Right lobe of liver (tissue), 4 donors: ENCODE measurements around the gene EIF5B.
A peak's percentile ranks its signal among the peaks of the same experiment; 100 is the strongest.

Experiments
- POLR2A ChIP-seq: fragments of 450-650 bp; IDR thresholded peaks from one replicate; pipeline ENCODE4 v1.6.1; 2017; ENCODE audit warnings: antibody characterized with exemption, mild to moderate bottlenecking
- TF ChIP-seq, protein P1 (sequence below), 4 donors: fragments of 200-600 bp in 3 of 4; fragments of 450-650 bp in 1 of 4; IDR thresholded peaks; one replicate each; pipeline versions ENCODE4 v1.5.1 to v1.8.0; 2016 to 2022; ENCODE audit warnings: antibody characterized with exemption in 4 of 4, mild to moderate bottlenecking in 2 of 4
- donor health status: DM: no; HTN: no; CAD: no.
- donor health status: DM: no; HTN: no; CAD: no.
- donor health status: DM: no; HTN: yes; CAD: no.

DNA sequence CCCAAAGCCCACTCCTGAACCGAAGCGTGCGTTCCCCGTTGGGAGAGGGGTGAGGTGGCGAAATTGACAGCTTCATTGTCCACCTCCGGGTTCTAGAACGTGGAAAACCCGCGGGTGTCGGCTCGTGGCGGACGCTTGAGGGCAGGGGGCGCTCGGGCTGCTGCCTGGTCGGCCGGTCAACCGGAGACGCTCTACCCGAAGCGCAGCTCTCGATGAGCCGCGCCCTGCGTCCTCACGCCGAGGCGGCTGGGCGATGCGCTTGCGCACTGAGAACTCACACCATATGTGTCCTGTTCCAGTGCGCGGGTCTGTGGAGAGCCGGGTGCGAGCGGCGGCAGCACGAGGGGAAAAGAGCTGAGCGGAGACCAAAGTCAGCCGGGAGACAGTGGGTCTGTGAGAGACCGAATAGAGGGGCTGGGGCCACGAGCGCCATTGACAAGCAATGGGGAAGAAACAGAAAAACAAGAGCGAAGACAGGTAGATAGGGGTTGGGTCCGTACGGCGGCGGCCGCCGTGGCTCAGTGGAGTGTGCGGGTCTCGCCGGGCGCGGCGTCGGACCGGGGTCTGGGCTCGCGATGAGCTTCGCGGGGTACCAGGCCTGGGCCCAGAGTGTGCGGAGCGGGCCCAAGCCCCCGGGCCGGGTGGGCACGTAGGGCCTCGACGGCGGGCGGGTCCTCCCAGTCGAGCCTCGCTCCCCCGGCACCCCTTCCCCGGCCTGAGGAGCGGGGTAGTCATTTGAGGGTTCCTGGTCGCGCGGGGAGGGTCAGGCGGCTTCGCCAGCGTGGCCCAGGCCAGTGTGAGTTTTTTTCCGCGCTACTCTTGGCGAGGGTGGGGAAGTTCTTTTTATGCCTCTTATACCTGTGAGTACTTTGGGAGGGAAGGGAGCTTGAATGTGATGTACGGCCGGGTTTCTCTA, at the start of gene EIF5B:
- TF ChIP-seq, protein P1, sequence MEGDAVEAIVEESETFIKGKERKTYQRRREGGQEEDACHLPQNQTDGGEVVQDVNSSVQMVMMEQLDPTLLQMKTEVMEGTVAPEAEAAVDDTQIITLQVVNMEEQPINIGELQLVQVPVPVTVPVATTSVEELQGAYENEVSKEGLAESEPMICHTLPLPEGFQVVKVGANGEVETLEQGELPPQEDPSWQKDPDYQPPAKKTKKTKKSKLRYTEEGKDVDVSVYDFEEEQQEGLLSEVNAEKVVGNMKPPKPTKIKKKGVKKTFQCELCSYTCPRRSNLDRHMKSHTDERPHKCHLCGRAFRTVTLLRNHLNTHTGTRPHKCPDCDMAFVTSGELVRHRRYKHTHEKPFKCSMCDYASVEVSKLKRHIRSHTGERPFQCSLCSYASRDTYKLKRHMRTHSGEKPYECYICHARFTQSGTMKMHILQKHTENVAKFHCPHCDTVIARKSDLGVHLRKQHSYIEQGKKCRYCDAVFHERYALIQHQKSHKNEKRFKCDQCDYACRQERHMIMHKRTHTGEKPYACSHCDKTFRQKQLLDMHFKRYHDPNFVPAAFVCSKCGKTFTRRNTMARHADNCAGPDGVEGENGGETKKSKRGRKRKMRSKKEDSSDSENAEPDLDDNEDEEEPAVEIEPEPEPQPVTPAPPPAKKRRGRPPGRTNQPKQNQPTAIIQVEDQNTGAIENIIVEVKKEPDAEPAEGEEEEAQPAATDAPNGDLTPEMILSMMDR (IDR thresholded peaks at IDR 0.05): peak; percentile 41 to 85 (median 76)
- peak; percentile 71 for TF ChIP-seq POLR2A
